Measurements from ENCODE around the gene YPEL1. TPM values are rescaled to one million over a fixed set of nuclear protein-coding genes. Genes with fewer than 3 reads are reported as not detected.

YPEL1 gene
- total and polyA plus RNA-seq, 10 of the 15 experiments (the other 5 are each of a cell fraction or from before 2014, with no cell fraction given) = 0.13 to 5.0 (median 1.6) TPM

GRCh38 chr22:21681566-21682370, 53.8 kb downstream of the YPEL1 start:
- Histone ChIP-seq H4K20me1 (ENCODE audit: control insufficient read depth, insufficient read depth) (no peaks in the 10 kb centered on the region), H3K36me3 (ENCODE audit: control insufficient read depth in 2 of 2, insufficient read depth in 2 of 2, low read length in 1 of 2) (peaks cover 18 to 19% of the 10 kb centered on the region in 2 experiments), H3K9ac (ENCODE audit: control insufficient read depth, insufficient read depth, low read length) (no peak overlapping the region), H3K27me3 (replicated peaks in 1 of 2; ENCODE audit: control insufficient read depth in 2 of 2, insufficient read depth in 2 of 2, low read length in 1 of 2) (no peaks in the 10 kb centered on the region), H3K4me2 (ENCODE audit: control insufficient read depth, insufficient read depth) (no peak overlapping the region), H3K4me3 (no peak overlapping the region), H3K4me1 (ENCODE audit: control insufficient read depth, insufficient read depth, low read length) (no peaks in the 10 kb centered on the region), H3K27ac (ENCODE audit: control insufficient read depth, insufficient read depth) (no peak overlapping the region), H2AFZ (ENCODE audit: control insufficient read depth, low read depth, low read length) (no peak overlapping the region), H3K79me2 (ENCODE audit: control insufficient read depth, insufficient read depth, low read length) (no peaks in the 10 kb centered on the region), H3K9me3 (replicated peaks; ENCODE audit: control insufficient read depth, insufficient read depth, low read length) (no peaks in the 10 kb centered on the region)
- TF ChIP-seq CEBPZ (IDR thresholded peaks at IDR 0.05; ENCODE audit: low read depth, low read length) = no peak
- no peak for TF ChIP-seq SKIL (IDR thresholded peaks at IDR 0.05; ENCODE audit: low read depth, poor library complexity, severe bottlenecking)
- no peak for TF ChIP-seq FOS (IDR thresholded peaks at IDR 0.05; ENCODE audit: borderline replicate concordance, extremely low read depth, insufficient read length)
- TF ChIP-seq PAX5 (IDR thresholded peaks at IDR 0.05; ENCODE audit: borderline replicate concordance, low read depth, low read length) = no peak
- TF ChIP-seq NRF1 (conservative IDR thresholded peaks at IDR 0.05; ENCODE audit: low read depth, low read length) = no peak
- no peak for TF ChIP-seq CEBPB (IDR thresholded peaks at IDR 0.05; ENCODE audit: borderline replicate concordance in 1 of 2, low read depth in 2 of 2, low read length in 2 of 2)
- TF ChIP-seq MEF2B (IDR thresholded peaks at IDR 0.05; ENCODE audit: partially characterized antibody, poor library complexity, severe bottlenecking) = no peak
- no peak for TF ChIP-seq EZH2 (IDR thresholded peaks at IDR 0.05; ENCODE audit: borderline replicate concordance, control insufficient read depth, low read depth, low read length)
- 85% methylated on average over 24 of the region's 24 CpGs for WGBS (ENCODE audit: insufficient coverage, insufficient replicate concordance, low lambda C conversion rate, missing lambda C conversion rate)
- ATAC-seq (no peak), DNase-seq (ENCODE audit: low read depth, low spot score) (no peak), FAIRE-seq (no peak)
- intact Hi-C loops (cut with micrococcal nuclease; ENCODE audit: unreplicated experiment) = no loop called here
- no TSS peak for BruUV-seq (replicated peaks)
- ChIA-PET CTCF (no interaction called here), SMC1A (ENCODE audit: uncharacterized antibody, unreplicated experiment) (no interaction called here), POLR2A (no interaction called here), RAD21 (ENCODE audit: unreplicated experiment) (interaction anchor here (1.3 kb wide), 1 partner anchor 16 kb away, joined by 3 read pairs; no protein-coding TSS in a partner anchor)
- in situ Hi-C loops (cut with MboI) = no loop called here

All from GM12878 (cell line).